CD4-positive, alpha-beta T cell treated with Interleukin-17A for 1 hour (primary cell): Measurements from ENCODE around the gene EHBP1.

Experiments
- DNase-seq: peaks from one replicate; pipeline ENCODE4 v3.0.0-alpha.2; 2020

The EHBP1 gene

GRCh38 chr2:62705007-62705829 lies at the start of gene EHBP1:
Gene EHBP1 (plus strand): TSS chr2:62705713. CDS start chr2:62707192, 1,479 bp downstream.
- peak; percentile 98 for DNase-seq

DNA sequence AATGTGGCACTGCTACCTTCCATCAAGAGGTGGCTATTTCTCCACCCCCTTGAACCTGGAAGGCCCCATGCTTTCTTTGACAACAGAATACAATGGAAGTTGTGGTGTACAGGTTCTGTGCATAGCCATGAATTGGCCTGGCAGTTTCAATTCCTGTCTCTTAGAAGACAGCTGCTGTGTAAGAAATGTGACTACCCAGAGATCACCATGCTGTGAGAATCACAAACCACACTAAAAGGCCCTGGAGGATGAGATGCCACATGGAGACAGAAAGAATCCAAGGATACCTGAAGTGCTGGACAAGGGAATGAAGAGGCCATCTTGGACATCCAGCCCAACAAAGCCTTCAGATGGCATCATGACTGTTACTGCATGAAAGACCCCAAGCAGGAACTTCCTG lies 47.7 kb upstream of the EHBP1 start:
- DNase-seq: no peak

GRCh38 chr2:62658891-62659290 lies 46.6 kb upstream of the EHBP1 start:
- no peak for DNase-seq

- DNase-seq: no peak
Measured at GRCh38 chr2:62660087-62660486, 45.4 kb upstream of the EHBP1 start.

DNA sequence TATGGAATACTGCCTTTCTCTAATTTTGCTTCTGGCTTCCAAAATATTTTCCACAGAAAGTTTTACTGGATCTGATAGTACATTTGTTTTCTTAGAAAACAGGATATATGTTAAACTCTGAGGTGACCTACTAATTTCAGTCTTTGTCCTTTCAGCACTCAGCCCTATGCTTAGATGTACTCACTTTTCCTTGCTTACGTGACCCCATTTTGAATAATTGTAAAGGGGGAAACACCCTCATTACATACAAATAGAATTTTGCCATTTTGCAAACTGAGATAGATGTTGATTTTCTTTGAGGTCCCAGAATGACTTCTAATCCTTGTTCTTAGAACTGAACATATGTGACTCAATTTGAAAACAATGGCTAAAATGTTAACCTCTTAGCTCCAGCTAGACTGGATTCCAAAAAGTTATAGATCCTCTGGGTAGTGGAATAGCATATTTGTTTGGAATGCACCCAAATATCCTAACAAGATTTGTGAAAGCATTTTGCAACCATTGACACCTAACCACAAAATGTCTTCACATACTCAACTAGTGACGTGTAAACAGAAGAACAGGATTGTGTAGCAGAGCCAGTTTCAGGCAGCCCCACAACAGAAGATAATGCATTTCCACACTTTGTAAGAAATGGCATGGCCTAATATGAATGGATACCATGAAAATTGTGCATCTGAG lies 44.8 kb upstream of the EHBP1 start:
- DNase-seq: no peak

GRCh38 chr2:62661263-62661635 lies 44.3 kb upstream of the EHBP1 start:
- DNase-seq: no peak

- no peak for DNase-seq
Measured at GRCh38 chr2:62662131-62662530, 43.4 kb upstream of the EHBP1 start.

DNA sequence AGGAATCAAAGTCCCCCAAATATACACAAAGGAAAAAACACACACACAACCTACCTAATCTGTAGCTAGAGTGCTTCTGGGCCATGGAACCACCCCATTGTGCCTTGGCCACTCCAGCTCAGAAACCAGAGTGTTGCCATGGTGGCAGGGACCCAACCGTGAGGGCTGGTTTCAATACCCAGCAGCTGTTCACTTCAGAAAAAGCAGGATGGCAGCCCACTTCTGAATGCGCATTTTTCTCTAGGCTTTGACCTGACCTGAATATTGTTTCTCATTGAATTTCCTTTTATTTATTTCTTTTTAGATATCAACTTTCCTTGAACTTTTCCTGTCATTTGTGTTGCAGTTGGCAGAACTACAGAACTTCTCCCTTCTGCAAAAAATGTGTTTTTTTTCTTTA lies 43.0 kb upstream of the EHBP1 start:
- no peak for DNase-seq

DNA sequence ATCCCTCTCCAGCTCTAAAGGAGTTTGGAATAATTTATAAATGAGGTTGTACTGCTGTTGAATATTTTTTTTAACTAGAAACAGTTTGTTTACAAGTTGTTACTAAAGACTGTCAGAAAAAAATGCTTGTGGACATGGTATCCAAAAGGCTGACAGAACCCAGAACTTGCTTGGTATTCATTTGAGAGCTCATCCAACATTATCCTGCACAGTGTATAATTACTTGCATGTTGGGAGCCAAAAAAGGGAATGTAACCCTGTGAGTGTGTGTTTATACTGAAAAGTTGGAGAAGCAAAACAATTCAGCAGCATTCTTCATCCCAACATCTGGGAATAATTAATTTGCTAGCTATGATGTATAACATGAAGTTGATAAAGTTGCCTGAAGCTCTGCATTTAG lies 42.1 kb upstream of the EHBP1 start:
- no peak for DNase-seq

- DNase-seq: no peak
Measured at GRCh38 chr2:62663920-62664795, 41.4 kb upstream of the EHBP1 start.

DNA sequence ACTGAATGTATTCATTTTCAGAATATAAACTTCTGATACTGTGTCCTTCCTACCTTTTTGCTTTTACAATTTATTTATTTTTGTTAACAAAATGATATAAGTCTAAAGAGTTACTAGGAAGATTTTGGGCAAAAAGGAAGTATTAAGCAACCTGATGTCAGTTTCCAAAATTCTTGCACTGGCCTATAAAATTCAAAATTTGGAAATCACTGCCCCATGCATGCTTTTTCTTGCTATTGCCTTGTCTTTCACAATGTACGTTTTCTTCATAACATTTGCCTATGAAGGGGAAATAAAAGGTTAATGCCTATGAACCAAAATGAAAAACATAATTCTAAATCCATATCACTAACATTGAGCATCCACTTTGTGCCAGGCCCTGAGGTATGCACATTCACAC lies 40.1 kb upstream of the EHBP1 start:
- DNase-seq: no peak

- DNase-seq: no peak
Measured at GRCh38 chr2:62669180-62669579, 36.3 kb upstream of the EHBP1 start.

DNA sequence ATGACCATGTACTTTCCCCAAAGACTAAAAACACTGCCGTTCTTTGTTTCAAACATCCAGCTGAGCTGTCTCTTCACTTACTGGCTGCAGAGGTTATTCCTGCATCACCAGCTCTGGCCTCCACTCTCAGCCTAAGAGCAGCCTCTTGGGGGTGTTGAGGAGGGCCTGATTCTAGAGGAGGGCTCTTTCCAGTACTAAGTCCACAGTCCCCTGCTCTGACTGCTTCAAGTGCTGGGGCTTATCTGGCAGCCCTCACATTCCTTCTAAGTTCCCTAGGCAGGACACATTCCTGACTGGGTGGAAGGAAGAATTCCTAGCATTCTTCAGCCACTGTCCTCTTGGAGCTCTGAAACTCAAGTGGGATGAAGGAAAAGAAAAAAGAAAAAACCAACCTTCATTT lies 32.9 kb upstream of the EHBP1 start:
- DNase-seq: no peak

DNA sequence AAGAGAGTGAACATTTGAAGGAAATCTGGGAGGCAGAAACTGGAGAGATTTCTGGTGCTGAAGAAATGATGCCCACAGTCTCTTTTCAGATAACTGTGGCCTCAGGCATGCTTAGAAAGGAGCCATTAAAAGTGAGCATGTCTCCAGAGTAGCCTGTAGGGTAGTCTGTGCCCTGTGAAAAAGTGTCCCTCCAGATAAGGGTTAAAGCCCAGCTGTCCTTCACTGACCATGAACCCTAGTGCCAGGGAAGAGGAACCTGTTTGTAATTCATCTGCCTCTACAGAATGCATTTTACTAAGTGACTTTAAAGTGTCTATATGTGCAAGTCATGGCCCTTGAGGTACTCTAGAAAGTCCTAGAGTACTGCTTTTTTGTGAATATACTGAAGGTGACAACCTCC lies 30.5 kb upstream of the EHBP1 start:
- DNase-seq: no peak

DNA sequence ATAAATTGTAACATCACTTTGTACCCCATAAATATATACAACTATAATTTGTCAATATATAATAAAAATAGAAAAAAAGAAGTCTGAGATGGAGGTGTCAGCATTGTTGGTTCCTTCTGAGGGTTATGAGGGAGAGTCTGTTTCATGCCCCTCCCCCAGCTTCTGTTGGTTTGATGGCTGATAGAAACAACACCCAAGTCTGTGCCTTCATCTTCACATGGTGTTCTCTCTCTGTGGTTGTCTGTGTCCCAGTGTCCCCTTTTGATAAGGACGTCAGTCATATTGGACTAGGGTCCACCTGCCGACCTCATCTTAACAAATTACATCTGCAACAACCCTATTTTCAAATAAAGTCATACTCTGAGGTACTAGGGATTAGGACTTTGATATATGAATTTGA lies 20.3 kb upstream of the EHBP1 start:
- no peak for DNase-seq

- DNase-seq: no peak
Measured at GRCh38 chr2:62686012-62686685, 19.4 kb upstream of the EHBP1 start.

GRCh38 chr2:62687636-62688035 lies 17.9 kb upstream of the EHBP1 start:
- no peak for DNase-seq

DNA sequence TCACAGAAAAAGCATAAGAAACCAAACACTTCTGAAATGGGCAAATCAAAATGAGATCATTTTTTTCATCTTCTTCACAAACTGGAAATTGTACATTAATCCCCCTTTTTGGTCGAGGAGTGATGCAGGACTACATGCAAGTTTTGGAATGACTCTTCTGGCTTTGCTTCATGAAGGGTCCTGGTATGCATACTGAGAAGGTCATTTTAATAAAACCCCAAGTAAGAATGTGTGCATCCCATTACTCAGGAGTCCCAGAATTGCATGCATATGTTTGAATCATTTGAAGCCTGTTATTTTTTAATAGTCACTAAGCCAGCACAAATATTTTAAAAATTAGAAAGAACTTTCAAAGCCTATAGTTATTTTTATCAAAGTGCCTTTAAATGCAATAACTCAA lies 16.7 kb upstream of the EHBP1 start:
- DNase-seq: no peak

DNA sequence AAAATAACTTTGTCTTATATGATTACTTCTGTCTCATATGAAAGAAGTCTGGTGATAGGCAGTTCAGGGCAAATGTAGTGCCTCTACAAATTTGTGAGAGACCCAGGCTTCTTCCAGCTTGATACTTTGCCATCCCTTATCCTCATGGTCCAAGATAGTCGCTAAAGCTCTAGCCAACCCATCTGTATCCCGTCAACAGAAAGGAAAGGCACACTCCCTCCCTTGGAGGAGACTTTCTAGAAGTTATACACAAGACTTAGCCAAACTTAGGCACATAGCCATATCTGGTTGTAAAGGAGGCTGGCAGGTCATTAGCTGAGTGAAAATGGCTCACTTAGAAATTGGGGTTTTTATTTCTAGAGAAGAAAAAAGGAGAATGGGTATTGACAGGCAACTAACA lies 14.3 kb upstream of the EHBP1 start:
- DNase-seq: no peak

DNA sequence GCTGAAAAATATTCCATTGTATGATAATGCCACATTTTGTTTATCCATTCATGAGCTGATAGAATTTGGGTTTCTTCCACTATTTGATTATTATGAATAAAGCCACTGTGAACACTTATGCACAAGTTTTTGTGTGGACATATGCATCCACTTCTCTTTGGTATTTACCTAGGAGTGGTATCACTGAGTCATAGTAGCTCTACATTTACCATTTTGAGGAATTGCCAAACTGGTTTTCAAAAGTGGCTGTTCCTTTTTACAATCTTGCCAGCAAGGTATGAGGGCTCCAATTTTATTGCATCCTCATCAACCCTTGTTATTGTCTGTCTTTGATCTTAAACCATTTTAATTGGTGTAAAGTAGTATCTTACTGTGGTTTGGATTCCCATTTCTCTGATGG lies 13.3 kb upstream of the EHBP1 start:
- no peak for DNase-seq

GRCh38 chr2:62698653-62699052 lies 6.9 kb upstream of the EHBP1 start:
- DNase-seq: no peak

GRCh38 chr2:62704654-62705006 lies 883 bp upstream of the EHBP1 start:
- DNase-seq: no peak
